HUES64 (cell line): Measurements from ENCODE around the gene SCART1. TPM values are rescaled to one million over a fixed set of nuclear protein-coding genes. Genes with fewer than 3 reads are reported as not detected.
"Not testable (repeated sequence)": the region's sequence is repeated elsewhere in the genome, so short reads cannot be mapped to it uniquely, and the experiment has no call there.

Experiments used
- H3K27ac ChIP-seq: 2 replicates; pipeline ENCODE4 v1.7.0; 2013; ENCODE audit warnings: low read depth, low read length, inconsistent platforms
- H3K27me3 ChIP-seq: 2 replicates; pipeline ENCODE4 v1.6.1; 2013; ENCODE audit warnings: mild to moderate bottlenecking, low read length; ENCODE audit not compliant: insufficient read depth
- H3K36me3 ChIP-seq: 2 replicates; pipeline ENCODE4 v1.6.1; 2013; ENCODE audit warnings: mild to moderate bottlenecking, low read length; ENCODE audit not compliant: insufficient read depth
- H3K4me1 ChIP-seq: 2 replicates; pipeline ENCODE4 v1.6.1; 2013; ENCODE audit warnings: mild to moderate bottlenecking, low read length, moderate library complexity; ENCODE audit not compliant: insufficient read depth
- H3K4me3 ChIP-seq: 2 replicates; pipeline ENCODE4 v1.5.1; 2013; ENCODE audit warnings: mild to moderate bottlenecking, low read length, moderate library complexity
- H3K9ac ChIP-seq: 2 replicates; pipeline ENCODE4 v1.6.1; 2013; ENCODE audit warnings: mild to moderate bottlenecking, low read depth, low read length
- H3K9me3 ChIP-seq: 2 replicates; pipeline ENCODE4 v1.6.1; 2013; ENCODE audit warnings: low read depth, low read length; ENCODE audit not compliant: insufficient read depth
- WGBS: fragments of 150-250, 120-280 bp; methylation state at CpG from one replicate; pipeline ENCODE4 v1.1.7; 2013; ENCODE audit warnings: missing lambda C conversion rate; 5-methylcytosine and 5-hydroxymethylcytosine counted together
- polyA plus RNA-seq, 2 experiments: library from polyadenylated mRNA; stranded (reverse); fragments of 50-300 nt; gene quantifications; one replicate each; pipeline ENCODE4 v1.2.3, GENCODE V29; 2013

SCART1 gene
- 0.40 TPM for polyA plus RNA-seq (2013, experiment 1 of 2)
- 0.13 TPM for polyA plus RNA-seq (2013, experiment 2 of 2)

DNA sequence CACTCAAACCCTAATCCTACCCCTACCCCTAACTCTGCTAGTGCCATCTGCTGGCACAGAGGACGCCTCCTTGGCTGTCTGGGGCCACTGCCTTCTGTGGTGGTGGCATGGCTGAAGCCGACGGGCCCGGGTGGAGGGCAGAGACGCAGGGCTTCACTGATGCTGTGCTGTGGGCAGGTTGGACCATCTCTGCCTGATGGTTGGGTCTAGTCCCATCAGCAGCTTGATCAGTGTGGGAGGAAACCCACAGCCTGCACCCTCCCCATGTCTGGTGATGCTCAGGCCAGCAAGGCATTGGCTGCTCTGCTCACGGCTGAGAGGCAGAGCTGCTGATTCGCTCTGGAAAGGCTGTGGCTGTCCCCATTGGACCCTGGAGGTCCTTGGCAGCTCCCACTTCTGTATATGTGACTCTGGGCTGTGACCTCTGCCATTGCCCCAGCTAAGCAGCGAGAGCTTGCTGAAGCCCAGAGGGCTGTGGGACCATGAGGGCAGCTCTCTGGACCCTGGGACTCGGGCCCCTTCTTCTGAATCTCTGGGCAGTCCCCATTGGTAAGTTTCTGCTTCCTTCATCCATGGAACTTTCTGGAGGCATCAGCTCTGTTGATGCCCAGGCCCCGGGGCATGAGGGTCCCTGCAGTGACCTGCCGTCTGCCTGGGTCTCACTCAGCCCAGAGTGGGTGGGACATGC is at the start of gene SCART1:
TSS of gene SCART1 (plus strand) at position 430 of the 688 bp plus-strand sequence. CDS start at position 483, 53 bp downstream.
- 82% methylated on average over 11 of the region's 11 CpGs for WGBS
- Histone ChIP-seq H3K27ac (no peak within 1 kb of the TSS), H3K9me3 (peaks cover 82% of the 10 kb centered on the region), H3K4me1 (no peaks in the 10 kb centered on the region), H3K4me3 (no peak within 1 kb of the TSS), H3K9ac (no peak within 1 kb of the TSS), H3K36me3 (no peaks in the 10 kb centered on the region), H3K27me3 (no peaks in the 10 kb centered on the region)

DNA sequence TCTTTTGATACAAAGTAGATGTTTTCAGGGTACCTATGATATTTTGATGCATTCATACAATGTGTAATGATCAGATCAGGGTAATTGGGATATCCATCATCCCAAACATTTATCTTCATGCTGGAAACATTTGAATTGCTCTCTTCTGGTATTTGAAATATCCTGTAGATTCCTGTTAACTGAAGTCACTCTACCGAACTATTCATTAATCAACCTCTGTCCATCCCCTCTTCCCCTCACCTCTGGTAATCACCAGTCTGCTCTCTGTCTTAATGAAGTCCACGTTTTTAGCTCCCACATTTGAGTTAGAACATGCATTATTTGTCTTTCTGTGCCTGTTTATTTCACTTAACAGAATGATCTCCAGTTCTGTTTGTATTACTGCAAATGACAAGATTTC is 48.5 kb upstream of the SCART1 start:
- H3K4me1 ChIP-seq = no peaks in the 10 kb centered on the region
- no peak overlapping the region for H3K4me3 ChIP-seq
- H3K27me3 ChIP-seq = no peaks in the 10 kb centered on the region
- H3K27ac ChIP-seq = no peak overlapping the region
- H3K9me3 ChIP-seq = peaks cover 1% of the 10 kb centered on the region; the same call in 1 of the 2 replicates
- 93% methylated on average over 2 of the region's 2 CpGs for WGBS
- H3K9ac ChIP-seq = no peak overlapping the region
- H3K36me3 ChIP-seq = peaks cover 86% of the 10 kb centered on the region

DNA sequence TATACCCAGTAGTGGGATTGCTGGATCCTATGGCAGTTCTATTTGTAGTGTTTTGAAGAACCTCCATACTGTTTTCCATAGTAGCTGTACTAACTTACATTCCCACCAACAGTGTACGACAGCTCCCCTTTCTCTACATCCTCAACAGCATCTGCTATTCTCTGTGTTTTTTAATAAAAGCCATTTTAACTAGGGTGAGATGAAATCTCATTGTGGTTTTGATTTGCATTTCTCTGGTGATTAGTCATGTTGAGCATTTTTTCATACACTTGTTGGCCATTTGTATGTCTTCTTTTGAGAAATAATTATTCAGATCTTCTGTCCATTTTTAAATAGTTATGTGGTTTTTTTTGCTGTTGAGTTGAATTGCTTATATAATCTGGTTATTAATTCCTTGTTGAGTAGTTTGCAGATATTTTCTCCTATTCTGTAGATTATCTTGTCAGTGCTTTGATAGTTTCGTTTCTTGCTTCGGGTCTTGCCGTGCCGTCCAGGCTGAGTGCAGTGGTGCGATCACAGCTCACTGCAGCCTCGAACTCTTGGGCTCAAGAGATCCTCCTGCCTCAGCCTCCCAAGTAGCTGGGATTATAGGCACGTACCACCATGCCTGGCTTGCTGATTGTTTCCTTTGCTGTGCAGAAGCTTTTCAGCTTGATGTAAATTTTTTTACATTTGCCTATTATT is 47.8 kb upstream of the SCART1 start:
- Histone ChIP-seq H3K9me3 (peaks cover 9% of the 10 kb centered on the region), H3K36me3 (peaks cover 86% of the 10 kb centered on the region), H3K27ac (no peak overlapping the region), H3K9ac (no peak overlapping the region), H3K4me1 (no peaks in the 10 kb centered on the region), H3K27me3 (no peaks in the 10 kb centered on the region), H3K4me3 (no peak overlapping the region)
- 97% methylated on average over 8 of the region's 8 CpGs for WGBS

DNA sequence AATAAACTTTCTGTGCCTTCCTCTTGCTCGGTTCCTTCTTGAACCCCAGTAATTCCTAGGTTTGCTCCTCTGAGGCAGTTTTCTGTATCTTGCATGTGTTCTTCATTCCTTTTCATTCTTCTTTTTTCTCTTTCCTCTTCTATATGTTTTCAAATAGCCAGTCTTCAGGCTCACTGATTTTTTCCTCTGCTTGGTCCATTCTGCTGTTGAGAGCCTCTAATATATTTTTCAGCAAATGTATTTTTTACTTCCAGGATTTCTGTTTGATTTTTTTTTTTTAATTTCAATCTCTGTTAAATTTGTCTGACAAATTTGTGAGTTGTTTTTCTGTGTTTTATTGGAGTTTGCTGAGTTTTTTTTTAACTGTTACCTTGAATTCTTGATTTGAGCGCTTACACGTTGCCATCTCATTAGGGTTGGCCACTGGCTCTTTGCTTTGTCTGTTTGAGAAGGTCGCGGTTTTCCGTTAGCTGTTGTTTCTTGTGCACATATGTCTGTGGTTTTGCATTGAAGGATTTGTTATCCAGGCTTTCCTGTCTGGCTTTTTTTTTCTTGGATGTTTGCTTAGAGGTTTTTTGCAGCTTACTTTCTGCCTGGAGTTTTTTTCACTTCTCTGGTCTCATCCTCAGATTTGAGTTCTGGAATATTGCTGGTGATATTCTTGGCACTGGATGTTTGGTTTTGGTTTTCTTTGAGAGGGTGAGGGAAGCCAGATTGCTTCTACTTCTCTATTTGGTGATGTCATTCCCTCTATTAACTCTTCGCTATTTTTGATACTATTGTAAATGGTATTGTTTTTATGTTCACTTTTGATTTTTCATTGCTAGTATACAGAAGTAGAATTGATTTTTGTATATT is 42.0 kb upstream of the SCART1 start:
- 98% methylated on average over 6 of the region's 7 CpGs for WGBS
- no peaks in the 10 kb centered on the region for H3K4me1 ChIP-seq
- H3K9me3 ChIP-seq = peaks cover 40% of the 10 kb centered on the region
- no peak overlapping the region for H3K4me3 ChIP-seq
- H3K36me3 ChIP-seq = peaks cover 81% of the 10 kb centered on the region
- no peaks in the 10 kb centered on the region for H3K27me3 ChIP-seq
- H3K9ac ChIP-seq = no peak overlapping the region
- no peak overlapping the region for H3K27ac ChIP-seq

DNA sequence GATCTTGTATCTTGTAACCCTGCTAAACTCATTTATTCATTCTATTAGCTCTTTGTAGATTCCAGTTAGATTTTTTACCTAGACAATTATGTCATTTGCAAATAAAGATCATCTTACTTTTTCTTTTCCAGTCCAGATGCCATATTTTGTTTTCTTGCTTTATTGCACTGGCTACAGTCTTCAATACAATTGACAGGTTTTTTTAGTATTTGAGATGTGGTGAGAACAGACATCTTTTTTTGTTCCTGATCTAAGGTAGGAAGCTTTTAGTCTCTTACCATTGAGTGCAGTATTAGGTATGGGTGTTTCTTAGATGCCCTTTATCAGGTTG is 41.4 kb upstream of the SCART1 start:
- Histone ChIP-seq H3K4me1 (no peaks in the 10 kb centered on the region), H3K27me3 (no peaks in the 10 kb centered on the region), H3K27ac (no peak overlapping the region), H3K9ac (no peak overlapping the region), H3K4me3 (no peak overlapping the region), H3K9me3 (peaks cover 40% of the 10 kb centered on the region), H3K36me3 (peaks cover 75% of the 10 kb centered on the region)

GRCh38 chr10:133414401-133414800 is 39.3 kb upstream of the SCART1 start:
- peaks cover 62% of the 10 kb centered on the region for H3K36me3 ChIP-seq

GRCh38 chr10:133415752-133416151 is 38.0 kb upstream of the SCART1 start:
- H3K9ac ChIP-seq = no peak overlapping the region
- peaks cover 33% of the 10 kb centered on the region for H3K9me3 ChIP-seq
- 96% methylated on average over 25 of the region's 25 CpGs for WGBS
- no peak overlapping the region for H3K4me3 ChIP-seq
- no peak overlapping the region for H3K27ac ChIP-seq
- H3K27me3 ChIP-seq = no peaks in the 10 kb centered on the region
- no peaks in the 10 kb centered on the region for H3K4me1 ChIP-seq
- peaks cover 52% of the 10 kb centered on the region for H3K36me3 ChIP-seq

More at GRCh38 chr10:133414401-133414800, 39.3 kb upstream of the SCART1 start:
- not testable (repeated sequence) for H3K27ac ChIP-seq, H3K4me1 ChIP-seq, H3K4me3 ChIP-seq, H3K27me3 ChIP-seq, H3K9ac ChIP-seq
- 97% methylated on average over 20 of the region's 23 CpGs for WGBS
- H3K9me3 ChIP-seq = peaks cover 40% of the 10 kb centered on the region

DNA sequence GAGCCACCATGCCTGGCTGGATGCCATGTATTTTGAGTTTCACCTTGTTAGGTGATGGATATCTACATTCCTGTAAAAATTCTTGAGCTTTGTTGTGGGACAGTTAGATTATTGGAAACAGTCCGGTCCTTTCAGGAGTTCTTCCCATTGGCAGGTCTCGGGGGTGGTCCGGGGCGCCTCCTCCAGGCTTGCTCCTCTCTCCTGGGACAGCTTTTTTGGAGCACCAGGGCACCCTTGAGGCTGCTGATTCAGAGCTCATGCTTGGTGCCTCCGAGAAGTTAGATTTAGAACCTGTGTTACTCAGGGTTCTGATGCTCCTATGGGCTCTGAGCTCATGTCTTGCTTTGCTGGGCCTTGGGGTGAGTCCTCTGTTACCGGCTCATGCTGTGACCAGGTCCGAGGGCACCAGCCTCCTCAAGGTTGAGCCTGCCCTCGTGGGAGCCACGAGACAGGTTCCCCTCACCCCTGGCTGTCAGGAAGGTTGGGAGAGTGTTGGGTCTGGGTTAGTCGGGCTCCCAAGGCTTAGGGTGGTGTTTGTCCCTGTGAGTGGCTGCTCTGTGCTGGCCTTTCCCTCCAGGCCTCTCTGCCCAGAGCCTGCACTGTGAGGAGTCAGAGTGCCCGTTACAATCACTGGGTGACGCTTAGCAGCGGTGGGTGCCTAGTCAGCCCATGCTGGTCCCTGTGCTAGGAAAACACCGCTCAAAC is 35.3 kb upstream of the SCART1 start:
- peaks cover 27% of the 10 kb centered on the region for H3K36me3 ChIP-seq
- 96% methylated on average over 14 of the region's 14 CpGs for WGBS

DNA sequence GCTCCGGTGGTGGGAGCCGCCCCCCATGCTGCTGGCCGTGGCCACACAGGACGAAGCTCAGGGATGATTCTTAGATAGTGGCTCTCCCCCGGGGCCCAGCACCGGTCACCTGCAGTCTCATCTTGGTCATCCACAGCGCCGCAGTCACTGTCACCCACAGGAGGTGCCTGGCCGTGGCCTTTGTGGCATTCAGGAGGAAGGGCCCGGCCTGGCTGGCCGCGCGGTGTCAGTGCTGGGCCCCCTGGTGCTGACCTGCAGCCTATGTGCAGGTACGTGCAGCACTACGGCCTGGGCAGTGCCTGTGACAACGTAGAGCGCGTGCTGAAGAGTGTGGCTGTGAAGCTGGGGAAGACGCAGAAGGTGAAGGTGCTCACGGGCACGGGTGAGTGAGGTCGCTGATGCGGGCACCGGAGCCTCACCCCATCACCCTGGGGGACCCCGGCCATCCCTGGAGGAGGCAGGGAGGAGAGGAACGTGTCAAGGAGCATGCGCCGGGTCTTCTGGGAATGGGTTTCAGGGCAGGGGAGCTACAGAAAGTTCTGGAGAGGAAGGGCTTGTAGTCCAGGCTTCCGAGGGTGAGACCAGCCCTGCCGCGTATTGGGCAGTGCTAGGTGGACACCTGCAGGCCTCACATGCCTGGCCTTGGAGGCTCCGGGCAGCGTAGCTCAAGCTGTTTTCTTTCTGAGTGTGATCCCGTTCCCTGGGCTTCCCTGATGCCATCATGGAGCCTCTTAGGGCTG is 34.4 kb upstream of the SCART1 start:
- Histone ChIP-seq H3K9me3 (peaks cover 7% of the 10 kb centered on the region; the same call in 1 of the 2 replicates), H3K4me3 (no peak overlapping the region), H3K4me1 (no peaks in the 10 kb centered on the region), H3K27me3 (peaks cover 14% of the 10 kb centered on the region), H3K27ac (no peak overlapping the region), H3K9ac (no peak overlapping the region), H3K36me3 (peaks cover 23% of the 10 kb centered on the region)
- 93% methylated on average over 34 of the region's 34 CpGs for WGBS

More for the DNA sequence above, 35.3 kb upstream of the SCART1 start:
- Histone ChIP-seq H3K27me3 (peaks cover 11% of the 10 kb centered on the region), H3K27ac (no peak overlapping the region), H3K4me3 (no peak overlapping the region), H3K9ac (no peak overlapping the region), H3K4me1 (no peaks in the 10 kb centered on the region), H3K9me3 (peaks cover 8% of the 10 kb centered on the region; the same call in 1 of the 2 replicates)

DNA sequence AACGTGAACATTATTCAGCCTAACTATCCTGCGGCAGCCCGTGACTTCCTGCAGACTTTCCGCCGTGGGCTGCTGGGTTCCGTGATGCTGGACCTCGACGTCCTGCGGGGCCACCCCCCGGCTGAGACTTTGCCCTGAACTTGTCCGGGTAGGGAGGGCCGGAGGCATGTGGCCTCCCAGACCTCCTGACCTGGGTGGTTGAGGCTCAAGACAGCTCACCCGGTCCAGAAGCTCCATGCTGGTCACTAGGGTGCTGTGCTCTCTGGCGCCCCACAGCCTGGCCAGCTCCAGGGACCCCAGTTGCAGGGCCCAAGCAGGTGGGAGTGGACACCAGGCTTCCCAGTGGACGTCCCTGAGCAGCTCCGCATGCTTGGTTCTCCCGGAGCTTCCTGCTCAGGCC is 33.7 kb upstream of the SCART1 start:
- Histone ChIP-seq H3K27me3 (peaks cover 15% of the 10 kb centered on the region), H3K4me1 (no peaks in the 10 kb centered on the region), H3K27ac (no peak overlapping the region), H3K9me3 (peaks cover 7% of the 10 kb centered on the region; the same call in 1 of the 2 replicates), H3K36me3 (peaks cover 21% of the 10 kb centered on the region), H3K4me3 (no peak overlapping the region), H3K9ac (no peak overlapping the region)
- 94% methylated on average over 17 of the region's 17 CpGs for WGBS
